HCT116 (cell line): ENCODE results near the gene SMG9. TPM values are rescaled to one million over a fixed set of nuclear protein-coding genes. Genes with fewer than 3 reads are reported as not detected.
A peak's percentile ranks its signal among the peaks of the same experiment; 100 is the strongest.

Source experiments
- ATAC-seq: fragments of 200-7000 bp; cut with Tn5 transposase; 2 replicates; pipeline ENCODE4 v1.9.1; 2020; ENCODE audit warnings: mild to moderate bottlenecking, moderate library complexity
- BruUV-seq: library from RNA; stranded (reverse); fragments of 400-500 nt; replicated peaks from 2 replicates; lab custom pipeline; 2021; lab: Mats Ljungman, UMichigan
- CTCF ChIA-PET: fragments of 300-600 bp; sonication (Branson Sonifier 250); formaldehyde crosslinking; loops from one replicate; lab custom pipeline; 2021; ENCODE audit warnings: antibody characterized with exemption; lab: Charles Lee
- POLR2A ChIA-PET: fragments of 300-600, 350-600 bp; sonication (Branson Sonifier 250); formaldehyde crosslinking; loops from one replicate; lab custom pipeline; 2021; ENCODE audit warnings: antibody characterized with exemption; lab: Charles Lee
- RAD21 ChIA-PET, 2 experiments: fragments of 300-600 bp; sonication (Branson Sonifier 250); formaldehyde crosslinking; loops; one replicate each; lab custom pipeline; 2023; ENCODE audit warnings: low total read pairs in 2 of 2; ENCODE audit not compliant: uncharacterized antibody in 2 of 2, unreplicated experiment in 2 of 2, low non-redundant PET in 1 of 2; lab: Charles Lee
- DNase-seq: peaks from one replicate; pipeline ENCODE4 v3.0.0-alpha.2; 2010; ENCODE audit warnings: low read depth, low spot score
- H2AFZ ChIP-seq: fragments of 200-600 bp; shearing (Covaris generic), sonication (generic); 2 replicates; pipeline ENCODE4 v1.6.1; 2017; ENCODE audit warnings: low read depth, mixed run types, mixed read lengths, antibody characterized with exemption, low read length; ENCODE audit not compliant: poor library complexity, severe bottlenecking
- H3K27ac ChIP-seq: 2 replicates; pipeline ENCODE4 v1.5.1; 2012; ENCODE audit warnings: low read depth, low read length
- H3K27me3 ChIP-seq: fragments of 200-600 bp; sonication (generic); 2 replicates; pipeline ENCODE4 v1.6.1; 2016; ENCODE audit warnings: mixed run types, low read length, mixed read lengths; ENCODE audit not compliant: insufficient read depth
- H3K36me3 ChIP-seq, 2 experiments: fragments of 200-500 bp in 1 of 2; fragments of 200-600 bp in 1 of 2; sonication (Bioruptor generic) in 1 of 2; sonication (generic) in 1 of 2; 2 replicates each; pipeline versions ENCODE4 v1.5.1 to v1.6.1; 2014 to 2016; ENCODE audit warnings: low read length in 2 of 2, inconsistent platforms in 1 of 2, mixed read lengths in 1 of 2, mixed run types in 1 of 2; ENCODE audit not compliant: insufficient read depth in 2 of 2, control insufficient read depth in 1 of 2
- H3K4me1 ChIP-seq, 2 experiments: fragments of 200-600 bp in 1 of 2; sonication (generic) in 1 of 2; 2 replicates each; pipeline versions ENCODE4 v1.5.1 to v1.6.1; 2012 to 2017; ENCODE audit warnings: low read length in 2 of 2, inconsistent platforms in 1 of 2, mild to moderate bottlenecking in 1 of 2, mixed read lengths in 1 of 2, mixed run types in 1 of 2, moderate library complexity in 1 of 2; ENCODE audit not compliant: insufficient read depth in 2 of 2, control insufficient read depth in 1 of 2
- H3K4me2 ChIP-seq: fragments of 200-600 bp; sonication (generic); 2 replicates; pipeline ENCODE4 v1.6.1; 2017; ENCODE audit warnings: mixed run types, low read length, mixed read lengths
- H3K4me3 ChIP-seq, 2 experiments: fragments of 200-600 bp in 1 of 2; sonication (generic) in 1 of 2; replicated peaks in 1 of 2; 2 replicates each; pipeline ENCODE4 v1.5.1; 2011 to 2016; ENCODE audit warnings: low read length in 2 of 2, control low read depth in 1 of 2, low read depth in 1 of 2, mild to moderate bottlenecking in 1 of 2, mixed read lengths in 1 of 2, mixed run types in 1 of 2
- H3K79me2 ChIP-seq: fragments of 200-600 bp; sonication (generic); 2 replicates; pipeline ENCODE4 v1.6.1; 2017; ENCODE audit warnings: mild to moderate bottlenecking, mixed run types, low read length, moderate library complexity, mixed read lengths; ENCODE audit not compliant: insufficient read depth
- H3K9ac ChIP-seq: fragments of 200-600 bp; sonication (generic); 2 replicates; pipeline ENCODE4 v1.6.1; 2016; ENCODE audit warnings: low read length, mixed read lengths
- H3K9me2 ChIP-seq: fragments of 200-600 bp; sonication (generic), shearing (Covaris generic); 2 replicates; pipeline ENCODE4 v1.6.1; 2017; ENCODE audit warnings: mixed run types, mild to moderate bottlenecking, moderate library complexity; ENCODE audit not compliant: insufficient read depth
- H3K9me3 ChIP-seq, 2 experiments: fragments of 200-500 bp in 1 of 2; fragments of 200-600 bp in 1 of 2; sonication (Bioruptor generic) in 1 of 2; sonication (generic) in 1 of 2; 2 replicates each; pipeline ENCODE4 v1.6.1; 2014 to 2017; ENCODE audit warnings: low read length in 2 of 2, mixed read lengths in 2 of 2, inconsistent platforms in 1 of 2, low read depth in 1 of 2, mild to moderate bottlenecking in 1 of 2, mixed run types in 1 of 2, moderate library complexity in 1 of 2; ENCODE audit not compliant: control insufficient read depth in 1 of 2, insufficient read depth in 1 of 2
- H4K20me1 ChIP-seq: fragments of 200-600 bp; sonication (generic), shearing (Covaris generic); 2 replicates; pipeline ENCODE4 v1.6.1; 2017; ENCODE audit warnings: mixed run types, mild to moderate bottlenecking, moderate library complexity; ENCODE audit not compliant: insufficient read depth
- CBX3 ChIP-seq: IDR thresholded peaks from 2 replicates; pipeline ENCODE4 v1.6.1; 2012; ENCODE audit warnings: low read depth
- CEBPB ChIP-seq: IDR thresholded peaks from 2 replicates; pipeline ENCODE4 v1.6.1; 2012; ENCODE audit warnings: low read depth
- EGR1 ChIP-seq: IDR thresholded peaks from 2 replicates; pipeline ENCODE4 v1.6.1; 2012; ENCODE audit warnings: low read depth
- ELF1 ChIP-seq: IDR thresholded peaks from 2 replicates; pipeline ENCODE4 v1.6.1; 2012; ENCODE audit warnings: low read depth, borderline replicate concordance
- EZH2phosphoT487 ChIP-seq: fragments of 200-600 bp; IDR thresholded peaks from 2 replicates; pipeline ENCODE4 v1.6.1; 2018; ENCODE audit warnings: antibody characterized with exemption, borderline replicate concordance
- FOSL1 ChIP-seq: IDR thresholded peaks from 2 replicates; pipeline ENCODE4 v1.6.1; 2012; ENCODE audit warnings: low read depth
- JUND ChIP-seq: IDR thresholded peaks from 2 replicates; pipeline ENCODE4 v1.6.1; 2012
- MAX ChIP-seq: IDR thresholded peaks from 2 replicates; pipeline ENCODE4 v1.6.1; 2012
- POLR2AphosphoS5 ChIP-seq: IDR thresholded peaks from 2 replicates; pipeline ENCODE4 v1.6.1; 2011; ENCODE audit warnings: mild to moderate bottlenecking, low read depth, low read length, moderate library complexity
- RAD21 ChIP-seq: IDR thresholded peaks from 2 replicates; pipeline ENCODE4 v1.6.1; 2012; ENCODE audit warnings: low read depth, mild to moderate bottlenecking
- SIN3A ChIP-seq: IDR thresholded peaks from 2 replicates; pipeline ENCODE4 v1.6.1; 2012; ENCODE audit warnings: low read depth
- SP1 ChIP-seq: IDR thresholded peaks from 2 replicates; pipeline ENCODE4 v1.6.1; 2012; ENCODE audit warnings: low read depth
- SRF ChIP-seq: IDR thresholded peaks from 2 replicates; pipeline ENCODE4 v1.6.1; 2012; ENCODE audit warnings: low read depth
- YY1 ChIP-seq: IDR thresholded peaks from 2 replicates; pipeline ENCODE4 v1.6.1; 2011; ENCODE audit warnings: low read length, low read depth, moderate library complexity, mild to moderate bottlenecking; ENCODE audit not compliant: insufficient replicate concordance; ENCODE audit errors: extremely low read depth
- ZFX ChIP-seq: fragments of 450-650 bp; IDR thresholded peaks from 2 replicates; pipeline ENCODE4 v1.6.1; 2017
- ZNF274 ChIP-seq: fragments of 200-500 bp; sonication (Bioruptor generic); IDR thresholded peaks from 2 replicates; pipeline ENCODE4 v1.6.1; 2014; ENCODE audit warnings: mild to moderate bottlenecking, low read depth, low read length, inconsistent platforms
- intact Hi-C: fragments of 100-400 bp; cut with micrococcal nuclease; formaldehyde crosslinking; loops from 2 replicates; pipeline ENCODE4 v1.10.0; 2022
- total RNA-seq: library from RNA; stranded (reverse); gene quantifications from one replicate; pipeline ENCODE4 v1.2.1, GENCODE V29; 2021; ENCODE audit not compliant: unreplicated experiment
- TF ChIP-seq, protein P1 (sequence below): IDR thresholded peaks from 2 replicates; pipeline ENCODE4 v1.6.1; 2011; ENCODE audit warnings: mild to moderate bottlenecking, low read length, moderate library complexity; ENCODE audit not compliant: insufficient replicate concordance; ENCODE audit errors: extremely low read depth

The SMG9 gene
- total RNA-seq, 1 experiment from 2014 or later: 80.2 TPM

GRCh38 chr19:43782311-43782660 is 27.5 kb upstream of the SMG9 start:
- ATAC-seq: no peak
- no peaks in the 10 kb centered on the region for H3K9me3 ChIP-seq
- H2AFZ ChIP-seq: no peak overlapping the region
- RAD21 ChIA-PET: no interaction called here
- H3K27ac ChIP-seq: peak overlapping the region; percentile 94
- peak overlapping the region; percentile 88 for H3K9ac ChIP-seq
- no peaks in the 10 kb centered on the region for H4K20me1 ChIP-seq
- peaks cover 53% of the 10 kb centered on the region for H3K79me2 ChIP-seq
- no TSS peak for BruUV-seq
- peak overlapping the region in 1 of 2 experiments; percentile 9; a peak in 1 of 4 replicates for H3K4me3 ChIP-seq
- TF ChIP-seq MAX (no peak), YY1 (no peak), CEBPB (no peak), SRF (no peak), SP1 (no peak), EGR1 (no peak), FOSL1 (no peak), EZH2phosphoT487 (no peak), SIN3A (no peak), JUND (no peak), CBX3 (no peak), RAD21 (no peak), ZFX (no peak), ZNF274 (no peak), POLR2AphosphoS5 (no peak), ELF1 (no peak)
- TF ChIP-seq, protein P1, sequence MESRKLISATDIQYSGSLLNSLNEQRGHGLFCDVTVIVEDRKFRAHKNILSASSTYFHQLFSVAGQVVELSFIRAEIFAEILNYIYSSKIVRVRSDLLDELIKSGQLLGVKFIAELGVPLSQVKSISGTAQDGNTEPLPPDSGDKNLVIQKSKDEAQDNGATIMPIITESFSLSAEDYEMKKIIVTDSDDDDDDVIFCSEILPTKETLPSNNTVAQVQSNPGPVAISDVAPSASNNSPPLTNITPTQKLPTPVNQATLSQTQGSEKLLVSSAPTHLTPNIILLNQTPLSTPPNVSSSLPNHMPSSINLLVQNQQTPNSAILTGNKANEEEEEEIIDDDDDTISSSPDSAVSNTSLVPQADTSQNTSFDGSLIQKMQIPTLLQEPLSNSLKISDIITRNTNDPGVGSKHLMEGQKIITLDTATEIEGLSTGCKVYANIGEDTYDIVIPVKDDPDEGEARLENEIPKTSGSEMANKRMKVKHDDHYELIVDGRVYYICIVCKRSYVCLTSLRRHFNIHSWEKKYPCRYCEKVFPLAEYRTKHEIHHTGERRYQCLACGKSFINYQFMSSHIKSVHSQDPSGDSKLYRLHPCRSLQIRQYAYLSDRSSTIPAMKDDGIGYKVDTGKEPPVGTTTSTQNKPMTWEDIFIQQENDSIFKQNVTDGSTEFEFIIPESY: no peak
- DNase-seq: no peak
- POLR2A ChIA-PET: no interaction called here
- H3K4me2 ChIP-seq: peak overlapping the region; percentile 88
- H3K27me3 ChIP-seq: no peaks in the 10 kb centered on the region
- H3K9me2 ChIP-seq: no peaks in the 10 kb centered on the region
- intact Hi-C loops: loop anchor here (10.0 kb wide), 1 partner anchor 107 kb away; the partner anchor contains the start of gene PLAUR
- peaks cover 69 to 86% of the 10 kb centered on the region in 2 experiments for H3K4me1 ChIP-seq
- no peaks in the 10 kb centered on the region for H3K36me3 ChIP-seq
- CTCF ChIA-PET: no interaction called here
